Breast epithelium (tissue), 4 donors: ENCODE measurements around the gene RPL3. TPM values are rescaled to one million over a fixed set of nuclear protein-coding genes. Genes with fewer than 3 reads are reported as not detected.

Experiments used
- DNase-seq, 2 donors: peaks; one replicate each; pipeline ENCODE4 v3.0.0-alpha.2; 2019; ENCODE audit warnings: low spot score in 2 of 2
- H3K27ac ChIP-seq, 2 donors: fragments of 200-600 bp; sonication (generic) in 1 of 2; one replicate each; pipeline ENCODE4 v1.5.1; 2016 to 2019; ENCODE audit warnings: mild to moderate bottlenecking in 1 of 2
- H3K27me3 ChIP-seq, 2 donors: fragments of 200-600 bp; sonication (generic) in 1 of 2; one replicate each; pipeline versions ENCODE4 v1.5.1 to v1.6.0; 2017 to 2019; ENCODE audit warnings: control low read depth in 1 of 2, mild to moderate bottlenecking in 1 of 2
- H3K36me3 ChIP-seq: fragments of 200-600 bp; one replicate; pipeline ENCODE4 v1.5.1; 2019
- H3K4me1 ChIP-seq, 2 donors: fragments of 200-600 bp; sonication (generic); one replicate each; pipeline ENCODE4 v1.5.1; 2016 to 2019; ENCODE audit warnings: control low read depth in 1 of 2
- H3K4me3 ChIP-seq, 3 donors: fragments of 200-600 bp; sonication (generic); 1 replicate in 2 of 3; 2 replicates in 1 of 3; pipeline ENCODE4 v1.5.1; 2016 to 2019; ENCODE audit warnings: mild to moderate bottlenecking in 3 of 3, moderate library complexity in 2 of 3
- H3K9me3 ChIP-seq, 2 donors: fragments of 200-600 bp; sonication (generic) in 1 of 2; one replicate each; pipeline ENCODE4 v1.5.1; 2016 to 2019; ENCODE audit warnings: control low read depth in 1 of 2
- POLR2A ChIP-seq: fragments of 450-650 bp; IDR thresholded peaks from one replicate; pipeline ENCODE4 v1.6.1; 2016; ENCODE audit warnings: antibody characterized with exemption, mild to moderate bottlenecking, moderate library complexity
- POLR2AphosphoS5 ChIP-seq, 3 donors: sonication (generic); formaldehyde crosslinking; IDR thresholded peaks; one replicate each; pipeline ENCODE4 v1.6.1; 2017; ENCODE audit warnings: antibody characterized with exemption in 3 of 3
- intact Hi-C: fragments of 100-400 bp; cut with DNase I; formaldehyde crosslinking; loops from one replicate; pipeline ENCODE4 v1.15.1; 2023; ENCODE audit warnings: low total_unique reads
- total RNA-seq, 3 donors: library from RNA; depleted of rRNA; stranded (reverse); fragments of >200 nt; gene quantifications; one replicate each; pipeline ENCODE4 v1.1.0, GENCODE V29; 2016
- TF ChIP-seq, protein P1 (sequence below), 3 donors: fragments of 450-650 bp; IDR thresholded peaks; one replicate each; pipeline ENCODE4 v1.5.1; 2016 to 2017; ENCODE audit warnings: antibody characterized with exemption in 3 of 3, mild to moderate bottlenecking in 3 of 3, moderate library complexity in 3 of 3

The RPL3 gene
- total RNA-seq, 3 donors from 2014 or later, result 1,827 to 3,262 (median 2,633) TPM

- H3K4me1 ChIP-seq, result peaks cover 0 to 6% of the 10 kb centered on the region in 2 donors
- H3K36me3 ChIP-seq, result no peaks in the 10 kb centered on the region
- no peak overlapping the region for H3K4me3 ChIP-seq
- no peak for TF ChIP-seq POLR2A
- TF ChIP-seq, protein P1, sequence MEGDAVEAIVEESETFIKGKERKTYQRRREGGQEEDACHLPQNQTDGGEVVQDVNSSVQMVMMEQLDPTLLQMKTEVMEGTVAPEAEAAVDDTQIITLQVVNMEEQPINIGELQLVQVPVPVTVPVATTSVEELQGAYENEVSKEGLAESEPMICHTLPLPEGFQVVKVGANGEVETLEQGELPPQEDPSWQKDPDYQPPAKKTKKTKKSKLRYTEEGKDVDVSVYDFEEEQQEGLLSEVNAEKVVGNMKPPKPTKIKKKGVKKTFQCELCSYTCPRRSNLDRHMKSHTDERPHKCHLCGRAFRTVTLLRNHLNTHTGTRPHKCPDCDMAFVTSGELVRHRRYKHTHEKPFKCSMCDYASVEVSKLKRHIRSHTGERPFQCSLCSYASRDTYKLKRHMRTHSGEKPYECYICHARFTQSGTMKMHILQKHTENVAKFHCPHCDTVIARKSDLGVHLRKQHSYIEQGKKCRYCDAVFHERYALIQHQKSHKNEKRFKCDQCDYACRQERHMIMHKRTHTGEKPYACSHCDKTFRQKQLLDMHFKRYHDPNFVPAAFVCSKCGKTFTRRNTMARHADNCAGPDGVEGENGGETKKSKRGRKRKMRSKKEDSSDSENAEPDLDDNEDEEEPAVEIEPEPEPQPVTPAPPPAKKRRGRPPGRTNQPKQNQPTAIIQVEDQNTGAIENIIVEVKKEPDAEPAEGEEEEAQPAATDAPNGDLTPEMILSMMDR (IDR thresholded peaks at IDR 0.05), result no peak
- TF ChIP-seq POLR2AphosphoS5 (IDR thresholded peaks at IDR 0.05), result no peak
- intact Hi-C loops, result no loop called here
- H3K27me3 ChIP-seq, result no peaks in the 10 kb centered on the region
- no peak for DNase-seq
- no peak overlapping the region for H3K27ac ChIP-seq
- peaks cover 0 to under 1% of the 10 kb centered on the region in 2 donors for H3K9me3 ChIP-seq
Observed at GRCh38 chr22:39279170-39279850, 40.1 kb downstream of the RPL3 start.

- intact Hi-C loops, result no loop called here
- Histone ChIP-seq H3K4me3 (no peak overlapping the region), H3K9me3 (no peaks in the 10 kb centered on the region), H3K4me1 (peaks cover 0 to 2% of the 10 kb centered on the region in 2 donors), H3K27ac (no peak overlapping the region), H3K36me3 (no peaks in the 10 kb centered on the region), H3K27me3 (no peaks in the 10 kb centered on the region)
- DNase-seq, result no peak
- TF ChIP-seq POLR2AphosphoS5 (IDR thresholded peaks at IDR 0.05) (no peak), POLR2A (no peak)
- TF ChIP-seq, protein P1 (IDR thresholded peaks at IDR 0.05), result no peak
Observed at GRCh38 chr22:39278040-39278439, 41.4 kb downstream of the RPL3 start.

GRCh38 chr22:39277142-39277607 lies 42.2 kb downstream of the RPL3 start:
- H3K27me3 ChIP-seq, result no peaks in the 10 kb centered on the region
- no peak overlapping the region for H3K4me3 ChIP-seq
- no peaks in the 10 kb centered on the region for H3K36me3 ChIP-seq
- TF ChIP-seq, protein P1 (IDR thresholded peaks at IDR 0.05), result no peak
- TF ChIP-seq POLR2AphosphoS5 (IDR thresholded peaks at IDR 0.05) (no peak), POLR2A (no peak)
- no peak for DNase-seq
- H3K4me1 ChIP-seq, result no peaks in the 10 kb centered on the region
- H3K9me3 ChIP-seq, result no peaks in the 10 kb centered on the region
- intact Hi-C loops, result no loop called here
- peak overlapping the region in 1 of 2 donors; percentile 48 for H3K27ac ChIP-seq

DNA sequence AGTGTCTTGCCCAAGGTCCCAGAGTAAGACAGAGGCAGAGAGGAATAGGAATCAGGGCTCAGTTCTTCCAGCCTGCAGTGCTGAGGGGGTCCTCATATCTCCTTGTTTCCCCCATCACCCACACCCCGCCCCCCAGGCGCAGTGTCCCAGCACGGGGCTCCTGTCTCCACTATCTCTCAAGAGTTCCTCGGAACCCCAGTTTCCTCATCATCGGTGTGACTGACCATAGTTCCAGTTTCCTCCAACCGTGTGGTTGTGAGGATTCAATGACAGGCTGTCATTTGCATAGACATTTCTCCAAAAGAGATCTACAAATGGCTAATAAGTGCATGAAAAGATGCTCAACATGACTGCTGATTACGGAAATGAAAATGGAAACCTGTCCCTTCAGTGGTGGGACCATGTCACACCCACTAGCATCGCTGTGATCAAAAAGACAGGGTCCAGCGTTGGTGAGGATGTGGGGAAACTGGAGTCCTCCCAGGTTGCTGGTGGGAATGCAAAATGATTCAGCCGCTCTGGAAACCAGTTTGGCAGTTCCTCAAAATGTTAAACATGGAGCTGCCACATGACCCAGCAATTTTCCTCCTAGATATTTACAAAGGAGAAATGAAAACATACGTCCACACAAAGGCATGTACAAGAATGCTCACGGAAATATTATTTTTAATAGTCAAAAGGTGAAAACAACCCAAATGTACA lies 42.8 kb downstream of the RPL3 start:
- Histone ChIP-seq H3K27ac (no peak overlapping the region), H3K36me3 (no peaks in the 10 kb centered on the region), H3K9me3 (no peaks in the 10 kb centered on the region), H3K27me3 (no peaks in the 10 kb centered on the region), H3K4me3 (no peak overlapping the region), H3K4me1 (no peaks in the 10 kb centered on the region)
- no peak for DNase-seq
- intact Hi-C loops, result no loop called here
- TF ChIP-seq POLR2AphosphoS5 (IDR thresholded peaks at IDR 0.05), result no peak
- TF ChIP-seq, protein P1 (IDR thresholded peaks at IDR 0.05), result no peak
- no peak for TF ChIP-seq POLR2A

- intact Hi-C loops, result no loop called here
- H3K4me3 ChIP-seq, result no peak overlapping the region
- H3K9me3 ChIP-seq, result no peaks in the 10 kb centered on the region
- TF ChIP-seq POLR2A, result no peak
- no peak for TF ChIP-seq POLR2AphosphoS5 (IDR thresholded peaks at IDR 0.05)
- TF ChIP-seq, protein P1 (IDR thresholded peaks at IDR 0.05), result no peak
- no peaks in the 10 kb centered on the region for H3K27me3 ChIP-seq
- H3K4me1 ChIP-seq, result no peaks in the 10 kb centered on the region
- H3K36me3 ChIP-seq, result no peaks in the 10 kb centered on the region
- no peak overlapping the region for H3K27ac ChIP-seq
- no peak for DNase-seq
Observed at GRCh38 chr22:39275814-39276439, 43.5 kb downstream of the RPL3 start.
